PC-9 (cell line): Measurements from ENCODE around the gene BCAR3. TPM values are rescaled to one million over a fixed set of nuclear protein-coding genes. Genes with fewer than 3 reads are reported as not detected.

Experiments used
- BruUV-seq: library from RNA; stranded (reverse); fragments of 400-500 nt; replicated peaks from 2 replicates; lab custom pipeline; 2021; lab: Mats Ljungman, UMichigan
- CTCF ChIA-PET: fragments of 300-600 bp; sonication (Branson Sonifier 250); formaldehyde crosslinking; loops from one replicate; lab custom pipeline; 2022; ENCODE audit warnings: antibody characterized with exemption; lab: Charles Lee
- POLR2A ChIA-PET: fragments of 300-600 bp; sonication (Branson Sonifier 250); formaldehyde crosslinking; loops from one replicate; lab custom pipeline; 2022; ENCODE audit warnings: antibody characterized with exemption; ENCODE audit not compliant: unreplicated experiment; lab: Charles Lee
- DNase-seq, 2 experiments: peaks; one replicate each; pipeline versions ENCODE4 v3.0.0 to v3.0.0-alpha.2; 2015 to 2022; ENCODE audit warnings: mixed read lengths in 1 of 2
- H2AFZ ChIP-seq: fragments of 200-600 bp; sonication (generic); 2 replicates; pipeline ENCODE4 v1.8.1; 2017; ENCODE audit warnings: antibody characterized with exemption
- H3F3A ChIP-seq: fragments of 200-600 bp; sonication (generic); 2 replicates; pipeline ENCODE4 v1.8.1; 2017; ENCODE audit warnings: antibody characterized with exemption, mild to moderate bottlenecking, low read depth; ENCODE audit not compliant: insufficient read depth
- H3K27ac ChIP-seq: fragments of 200-600 bp; sonication (generic); 2 replicates; pipeline ENCODE4 v1.6.1; 2016; ENCODE audit warnings: mixed run types
- H3K27me3 ChIP-seq: fragments of 200-600 bp; sonication (generic); 2 replicates; pipeline ENCODE4 v1.6.1; 2016; ENCODE audit warnings: low read depth, mixed run types; ENCODE audit not compliant: insufficient read depth
- H3K36me3 ChIP-seq: fragments of 200-600 bp; sonication (generic); 2 replicates; pipeline ENCODE4 v1.6.1; 2016; ENCODE audit warnings: low read depth, mixed run types
- H3K4me1 ChIP-seq: fragments of 200-600 bp; sonication (generic); replicated peaks from 2 replicates; pipeline ENCODE4 v1.6.1; 2016; ENCODE audit warnings: mixed run types; ENCODE audit not compliant: insufficient read depth
- H3K4me2 ChIP-seq: fragments of 200-600 bp; sonication (generic); 2 replicates; pipeline ENCODE4 v1.6.1; 2017; ENCODE audit warnings: mixed run types
- H3K4me3 ChIP-seq: fragments of 200-600 bp; sonication (generic); 2 replicates; pipeline ENCODE4 v1.6.1; 2016; ENCODE audit warnings: mixed run types
- H3K79me2 ChIP-seq: fragments of 200-600 bp; sonication (generic); 2 replicates; pipeline ENCODE4 v1.6.1; 2017; ENCODE audit warnings: low read depth, mixed run types
- H3K9me2 ChIP-seq: fragments of 200-600 bp; sonication (generic); 2 replicates; pipeline ENCODE4 v1.8.1; 2017; ENCODE audit warnings: mild to moderate bottlenecking; ENCODE audit not compliant: insufficient read depth
- H3K9me3 ChIP-seq: fragments of 200-600 bp; sonication (generic); 2 replicates; pipeline ENCODE4 v1.8.1; 2016; ENCODE audit warnings: low read depth; ENCODE audit not compliant: insufficient read depth
- H4K20me1 ChIP-seq: fragments of 200-600 bp; sonication (generic); 2 replicates; pipeline ENCODE4 v1.8.1; 2017; ENCODE audit not compliant: insufficient read depth
- EZH2 ChIP-seq: fragments of 200-600 bp; sonication (generic); IDR thresholded peaks from 2 replicates; pipeline ENCODE4 v1.8.0; 2017; ENCODE audit warnings: antibody characterized with exemption, low read depth
- intact Hi-C: fragments of 100-400 bp; cut with micrococcal nuclease; formaldehyde crosslinking; loops from one replicate; pipeline ENCODE4 v1.10.0; 2022; ENCODE audit not compliant: unreplicated experiment
- total RNA-seq: library from RNA; stranded (reverse); gene quantifications from 2 replicates; pipeline ENCODE4 v1.2.3, GENCODE V29; 2021
- TF ChIP-seq, protein P1 (sequence below): fragments of 200-600 bp; sonication (generic); conservative IDR thresholded peaks from 2 replicates; pipeline ENCODE4 v1.6.1; 2017; ENCODE audit warnings: mixed run types, antibody characterized with exemption, mild to moderate bottlenecking, moderate library complexity

The BCAR3 gene
- total RNA-seq, 1 experiment from 2014 or later, result 70.0 TPM

DNA sequence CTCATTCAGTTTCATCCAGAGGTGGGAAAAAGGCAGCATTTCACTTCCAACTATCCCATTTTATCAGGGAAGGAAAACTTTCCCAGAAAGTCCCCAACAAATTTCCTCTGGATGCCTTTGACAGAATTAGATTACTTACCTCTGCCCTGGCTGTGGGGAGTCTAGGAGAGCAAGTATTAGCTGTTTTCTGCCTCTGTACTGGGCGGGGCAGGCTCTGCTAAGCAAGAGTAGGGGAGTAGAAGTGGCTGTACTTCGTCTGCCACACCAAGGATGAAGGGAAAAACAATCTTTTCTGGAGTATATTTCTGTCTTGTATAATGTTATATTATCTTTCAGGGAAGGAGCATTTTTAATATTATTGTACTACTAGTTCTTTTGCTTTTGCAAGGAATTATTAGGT lies 155.2 kb downstream of the BCAR3 start:
- POLR2A ChIA-PET, result no interaction called here
- Histone ChIP-seq H3K9me3 (no peaks in the 10 kb centered on the region), H3K4me2 (no peak overlapping the region), H3F3A (peaks cover 6% of the 10 kb centered on the region), H3K27ac (no peak overlapping the region), H3K4me3 (no peak overlapping the region), H3K36me3 (peaks cover 31% of the 10 kb centered on the region), H4K20me1 (0 out of 2 replicates have a peak, but pooled peaks cover 3% of the 10 kb centered on the region), H3K79me2 (peaks cover 2% of the 10 kb centered on the region; the same call in 1 of the 2 replicates), H3K9me2 (no peaks in the 10 kb centered on the region), H3K4me1 (no peaks in the 10 kb centered on the region), H3K27me3 (no peaks in the 10 kb centered on the region), H2AFZ (no peak overlapping the region)
- TF ChIP-seq, protein P1, sequence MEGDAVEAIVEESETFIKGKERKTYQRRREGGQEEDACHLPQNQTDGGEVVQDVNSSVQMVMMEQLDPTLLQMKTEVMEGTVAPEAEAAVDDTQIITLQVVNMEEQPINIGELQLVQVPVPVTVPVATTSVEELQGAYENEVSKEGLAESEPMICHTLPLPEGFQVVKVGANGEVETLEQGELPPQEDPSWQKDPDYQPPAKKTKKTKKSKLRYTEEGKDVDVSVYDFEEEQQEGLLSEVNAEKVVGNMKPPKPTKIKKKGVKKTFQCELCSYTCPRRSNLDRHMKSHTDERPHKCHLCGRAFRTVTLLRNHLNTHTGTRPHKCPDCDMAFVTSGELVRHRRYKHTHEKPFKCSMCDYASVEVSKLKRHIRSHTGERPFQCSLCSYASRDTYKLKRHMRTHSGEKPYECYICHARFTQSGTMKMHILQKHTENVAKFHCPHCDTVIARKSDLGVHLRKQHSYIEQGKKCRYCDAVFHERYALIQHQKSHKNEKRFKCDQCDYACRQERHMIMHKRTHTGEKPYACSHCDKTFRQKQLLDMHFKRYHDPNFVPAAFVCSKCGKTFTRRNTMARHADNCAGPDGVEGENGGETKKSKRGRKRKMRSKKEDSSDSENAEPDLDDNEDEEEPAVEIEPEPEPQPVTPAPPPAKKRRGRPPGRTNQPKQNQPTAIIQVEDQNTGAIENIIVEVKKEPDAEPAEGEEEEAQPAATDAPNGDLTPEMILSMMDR, result no peak
- no peak for TF ChIP-seq EZH2
- no TSS peak for BruUV-seq
- CTCF ChIA-PET, result no interaction called here
- no peak for DNase-seq
- intact Hi-C loops, result no loop called here

DNA sequence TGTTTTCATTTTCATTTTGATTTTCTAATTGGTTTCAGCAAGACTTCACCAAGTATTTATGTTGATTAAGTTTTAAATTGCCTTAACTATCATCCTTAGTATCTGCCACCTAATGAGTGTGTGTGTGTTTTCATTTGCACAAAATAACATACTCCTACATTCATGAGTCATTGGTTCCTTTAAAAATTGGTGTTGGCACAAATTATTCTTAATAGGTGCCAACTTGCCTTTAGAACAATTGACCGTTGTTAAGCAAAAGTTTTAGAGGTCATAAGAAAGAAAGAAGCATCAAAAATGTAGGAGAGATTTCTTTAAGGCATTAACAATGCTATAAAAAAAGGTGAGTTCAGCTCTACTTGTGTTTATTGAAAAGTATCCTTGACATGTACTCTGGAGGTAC lies 156.2 kb downstream of the BCAR3 start:
- no peak overlapping the region for H3K4me3 ChIP-seq
- no peaks in the 10 kb centered on the region for H3K4me1 ChIP-seq
- no peak overlapping the region for H3K27ac ChIP-seq
- TF ChIP-seq, protein P1, result no peak
- BruUV-seq, result no TSS peak
- H3K4me2 ChIP-seq, result no peak overlapping the region
- H4K20me1 ChIP-seq, result 0 out of 2 replicates have a peak, but pooled peaks cover 4% of the 10 kb centered on the region
- CTCF ChIA-PET, result no interaction called here
- DNase-seq, result no peak
- intact Hi-C loops, result no loop called here
- H3K9me3 ChIP-seq, result no peaks in the 10 kb centered on the region
- no peaks in the 10 kb centered on the region for H3K9me2 ChIP-seq
- POLR2A ChIA-PET, result no interaction called here
- H3K36me3 ChIP-seq, result peaks cover 23% of the 10 kb centered on the region
- peaks cover 6% of the 10 kb centered on the region for H3F3A ChIP-seq
- H3K27me3 ChIP-seq, result no peaks in the 10 kb centered on the region
- H2AFZ ChIP-seq, result no peak overlapping the region
- peaks cover 12% of the 10 kb centered on the region; the same call in 1 of the 2 replicates for H3K79me2 ChIP-seq

DNA sequence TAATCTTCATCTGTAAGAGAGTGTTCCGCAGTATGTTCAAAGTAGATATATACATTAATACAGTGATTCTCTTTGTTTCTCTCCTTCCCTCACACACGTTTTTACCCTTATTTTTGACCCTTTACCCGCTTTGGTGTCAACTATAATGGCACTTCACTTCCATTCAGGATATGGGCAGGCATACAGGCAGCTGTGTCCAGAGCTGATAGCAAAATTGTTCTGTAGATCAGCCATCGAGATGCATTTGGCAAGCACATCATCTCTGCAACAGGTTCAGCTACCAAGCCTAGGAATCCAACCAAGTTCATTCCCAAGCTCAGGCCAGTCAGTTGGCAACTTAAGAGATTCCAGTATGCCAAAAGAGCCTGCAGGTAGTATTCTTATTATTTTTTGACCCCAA lies 158.9 kb downstream of the BCAR3 start:
- CTCF ChIA-PET, result no interaction called here
- H4K20me1 ChIP-seq, result 0 out of 2 replicates have a peak, but pooled peaks cover 4% of the 10 kb centered on the region
- H3K9me3 ChIP-seq, result no peaks in the 10 kb centered on the region
- no peak overlapping the region for H3K27ac ChIP-seq
- H2AFZ ChIP-seq, result no peak overlapping the region
- no peak overlapping the region for H3K4me3 ChIP-seq
- no peaks in the 10 kb centered on the region for H3K27me3 ChIP-seq
- POLR2A ChIA-PET, result no interaction called here
- DNase-seq, result no peak
- H3F3A ChIP-seq, result peaks cover 31% of the 10 kb centered on the region
- no TSS peak for BruUV-seq
- H3K9me2 ChIP-seq, result peaks cover 3% of the 10 kb centered on the region
- TF ChIP-seq, protein P1, result no peak
- TF ChIP-seq EZH2, result no peak
- intact Hi-C loops, result no loop called here
- peaks cover 25% of the 10 kb centered on the region for H3K4me1 ChIP-seq
- peaks cover 15% of the 10 kb centered on the region; the same call in 1 of the 2 replicates for H3K36me3 ChIP-seq
- no peak overlapping the region for H3K4me2 ChIP-seq
- H3K79me2 ChIP-seq, result peaks cover 22% of the 10 kb centered on the region; the same call in 1 of the 2 replicates
